ENCODE measurements around the gene SREBF2. TPM values are rescaled to one million over a fixed set of nuclear protein-coding genes. Genes with fewer than 3 reads are reported as not detected.
"Not testable (repeated sequence)": the region's sequence is repeated elsewhere in the genome, so short reads cannot be mapped to it uniquely, and the experiment has no call there.

Gene SREBF2
- total RNA-seq, 1 donor from 2014 or later: 132 TPM

DNA sequence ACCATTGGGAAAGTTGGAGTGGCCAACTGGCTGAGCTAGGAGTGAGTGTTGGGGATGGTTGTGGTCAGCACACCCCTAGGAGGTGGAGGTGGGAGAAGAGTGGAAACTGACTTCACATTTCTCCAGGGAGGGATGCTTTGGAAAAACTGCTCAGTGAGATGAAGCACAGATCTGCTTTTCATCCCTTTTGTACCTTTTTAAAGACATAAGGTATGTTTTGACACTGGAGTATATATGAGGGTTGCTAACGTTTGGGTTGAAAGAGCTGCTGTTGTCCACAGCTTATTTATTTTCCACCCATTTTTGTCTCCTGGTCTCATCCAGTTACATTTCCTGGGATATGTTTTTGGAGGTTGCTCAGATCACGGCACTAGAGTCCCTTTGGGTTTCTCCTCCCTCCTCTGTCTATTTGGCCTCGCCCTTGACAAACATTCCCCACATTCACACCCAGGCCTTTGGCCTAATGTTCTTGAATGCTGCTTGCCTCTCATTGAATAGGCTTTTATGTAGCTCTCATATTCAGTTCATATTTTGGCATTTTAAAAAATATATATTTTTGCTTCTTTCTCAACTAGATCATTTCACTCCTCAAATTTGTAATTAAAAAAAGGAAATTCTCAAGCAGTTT lies 8.3 kb downstream of the SREBF2 start:
- intact Hi-C loops (cut with micrococcal nuclease): no loop called here

DNA sequence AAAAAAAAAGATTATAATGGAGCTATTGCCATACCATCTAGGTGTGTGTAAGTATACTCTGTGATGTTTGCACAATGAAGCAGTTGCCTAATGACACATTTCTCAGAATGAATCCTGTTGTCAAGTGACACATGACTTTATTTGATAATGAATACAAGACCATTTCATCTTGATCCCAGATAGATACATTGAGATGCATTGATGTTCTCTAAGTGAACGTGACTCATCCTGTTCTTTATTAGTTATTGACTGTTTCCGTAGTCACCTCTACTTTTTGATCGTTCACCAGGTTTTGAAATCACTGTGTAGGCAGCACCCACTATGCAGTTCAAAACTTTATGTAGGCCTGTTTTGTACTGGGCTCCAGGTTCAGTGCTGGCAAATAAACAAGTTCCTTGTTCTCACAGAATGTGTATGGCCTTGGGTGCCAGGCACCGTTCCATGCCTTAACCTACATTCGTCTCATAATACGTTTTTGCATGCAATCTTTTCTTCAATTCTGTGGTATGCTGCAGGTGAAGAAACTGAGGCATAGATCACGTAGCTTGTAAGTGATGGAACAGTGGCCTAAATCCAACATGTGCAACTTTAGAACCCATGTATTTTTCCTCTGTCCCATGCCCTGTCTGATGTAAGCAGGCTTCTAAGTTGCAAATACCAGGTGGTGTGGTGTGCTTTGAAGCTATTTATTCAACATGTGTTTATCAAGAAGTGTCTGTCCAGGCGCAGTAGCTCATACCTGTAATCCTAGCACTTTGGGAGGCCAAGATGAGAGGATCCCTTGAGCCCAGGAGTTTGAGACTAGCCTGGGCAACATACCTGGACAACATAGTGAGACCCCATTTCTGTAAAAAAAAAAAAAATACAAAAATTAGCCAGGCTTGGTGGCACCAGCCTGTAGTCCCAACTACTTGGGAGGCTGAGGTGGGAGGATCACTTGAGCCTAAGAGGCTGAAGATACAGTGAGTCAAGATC lies 10.4 kb downstream of the SREBF2 start:
- intact Hi-C loops (cut with micrococcal nuclease): no loop called here

DNA sequence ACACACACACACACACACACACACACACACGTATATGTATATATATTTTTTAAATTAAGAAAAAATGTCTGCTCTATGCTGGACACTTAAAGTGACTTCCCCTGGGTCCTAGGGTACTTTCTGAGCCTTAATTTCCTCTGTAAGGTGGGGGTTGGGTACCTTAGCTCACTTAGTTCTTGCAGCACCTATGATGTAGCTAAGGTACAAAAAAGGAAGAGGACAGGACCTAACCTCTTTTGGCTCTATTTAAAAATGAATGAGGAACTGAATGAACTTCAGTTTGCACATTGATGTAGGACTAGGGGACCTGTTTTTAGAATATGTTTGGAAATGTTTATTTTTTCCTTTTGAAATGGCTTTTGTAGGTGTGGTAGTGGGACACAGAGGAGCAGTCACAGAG lies 11.1 kb downstream of the SREBF2 start:
- intact Hi-C loops (cut with micrococcal nuclease): no loop called here

DNA sequence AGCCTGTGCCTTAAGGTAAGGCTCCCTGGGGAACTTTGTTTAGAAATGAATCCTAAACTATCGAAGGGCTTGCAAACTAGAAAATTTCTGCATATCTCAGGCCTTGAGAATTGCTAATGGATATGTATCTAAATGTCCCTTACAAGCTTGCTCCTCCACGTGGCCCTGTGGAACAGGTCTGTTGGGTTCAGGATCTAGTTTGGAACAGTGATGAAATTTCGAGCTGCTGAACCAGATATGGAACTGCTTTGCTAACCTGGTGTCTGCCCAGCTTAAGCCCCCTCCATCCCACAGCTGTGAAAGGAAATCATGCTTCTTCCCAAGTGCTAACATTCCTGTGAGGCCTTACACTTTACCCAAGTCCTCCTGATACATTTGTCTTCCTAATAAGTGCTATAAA lies 11.6 kb downstream of the SREBF2 start:
- intact Hi-C loops (cut with micrococcal nuclease): no loop called here

DNA sequence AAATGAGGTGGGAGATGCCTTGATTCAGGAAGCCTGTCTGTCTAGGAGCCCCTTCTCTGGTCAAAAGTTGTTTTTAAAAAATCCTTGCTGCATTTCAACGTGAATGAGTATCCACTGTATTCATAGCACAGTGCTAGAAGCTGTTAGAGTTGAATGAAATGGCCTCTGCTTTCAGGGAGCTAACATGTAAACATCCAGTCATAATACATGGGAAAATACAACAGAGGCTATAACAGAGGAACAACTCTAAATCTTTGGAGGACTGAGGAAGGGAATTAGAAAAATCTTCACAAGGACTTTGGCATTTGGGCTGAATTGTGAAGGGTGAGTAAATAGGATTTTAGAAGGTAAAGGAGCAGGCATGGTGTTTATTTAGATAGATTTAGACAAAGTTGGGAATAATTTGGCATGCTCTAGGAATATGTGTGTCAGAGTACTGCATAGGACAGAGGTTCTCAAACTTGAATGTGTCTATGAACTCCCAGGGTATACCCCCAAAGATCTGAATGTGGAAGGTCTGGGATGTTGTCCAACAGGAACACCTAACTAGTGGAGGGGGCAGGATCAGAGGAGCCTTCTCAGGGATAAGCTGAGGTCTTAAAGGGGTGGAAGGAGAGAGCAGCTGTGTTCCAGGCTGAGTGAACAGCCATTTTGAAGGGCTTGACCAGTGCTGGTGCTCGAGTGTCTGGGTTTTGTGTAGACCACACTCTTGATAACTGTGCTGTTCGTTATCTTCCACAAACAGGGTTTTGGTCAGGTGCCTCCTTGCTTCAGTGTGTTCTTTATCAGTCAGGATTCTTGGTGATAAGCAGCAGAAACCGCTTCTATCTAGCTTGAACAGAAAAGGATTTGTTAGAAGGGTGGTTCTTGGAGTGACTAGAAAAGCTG lies 12.7 kb downstream of the SREBF2 start:
- intact Hi-C loops (cut with micrococcal nuclease): no loop called here

DNA sequence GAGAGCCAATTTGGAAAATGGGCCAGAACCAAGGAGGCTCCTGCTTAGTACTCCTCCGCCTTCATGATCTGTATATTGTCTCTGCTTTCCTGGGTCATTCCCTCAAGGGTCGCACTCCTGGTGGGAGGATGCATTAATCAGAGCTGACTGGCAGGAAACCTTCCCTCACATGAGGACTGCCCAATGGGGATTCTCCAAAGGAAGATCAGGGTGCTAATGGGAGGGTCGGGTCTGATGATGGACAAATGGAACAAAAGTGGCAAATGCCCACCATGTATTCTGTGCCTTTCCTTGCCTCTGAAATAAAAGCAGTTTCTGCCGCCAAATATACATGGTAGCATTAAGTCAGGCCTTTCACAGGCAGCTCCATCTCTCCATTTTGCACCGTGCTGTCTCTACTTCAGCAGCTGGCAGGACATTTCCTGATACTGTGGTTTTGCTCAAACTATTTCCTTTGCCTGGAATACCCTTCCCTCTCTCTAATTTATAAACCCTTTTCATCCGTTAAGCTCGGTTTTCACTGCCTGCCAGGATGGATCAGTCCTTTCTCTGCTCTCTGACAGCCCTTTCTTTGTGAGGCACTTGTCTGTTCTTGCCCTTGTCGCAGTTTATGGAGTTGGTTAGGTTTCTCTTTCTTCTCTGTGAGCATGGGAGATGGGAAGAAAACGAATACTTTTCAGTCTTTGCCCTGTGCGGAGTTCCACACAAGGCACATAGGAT lies 13.5 kb downstream of the SREBF2 start:
- intact Hi-C loops (cut with micrococcal nuclease): no loop called here

DNA sequence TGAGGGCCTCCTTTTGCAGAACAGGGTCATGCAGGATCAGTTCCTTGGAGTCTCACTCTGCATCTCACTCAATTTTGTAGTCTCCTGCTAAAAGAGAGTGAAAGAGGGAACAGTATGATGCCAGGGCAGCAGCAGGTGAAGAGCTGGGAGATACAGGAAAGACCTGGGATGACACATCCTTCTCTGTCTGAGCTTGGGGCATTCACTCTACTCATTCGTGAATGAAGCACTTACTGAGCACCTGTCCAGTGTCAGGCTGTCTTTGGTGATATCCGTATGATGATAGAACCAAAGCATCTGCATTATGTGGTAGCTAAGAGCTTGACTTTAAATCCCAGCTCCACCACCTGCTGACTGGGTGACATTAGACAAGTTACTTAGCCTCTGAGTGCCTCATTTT lies 14.4 kb downstream of the SREBF2 start:
- intact Hi-C loops (cut with micrococcal nuclease): no loop called here

DNA sequence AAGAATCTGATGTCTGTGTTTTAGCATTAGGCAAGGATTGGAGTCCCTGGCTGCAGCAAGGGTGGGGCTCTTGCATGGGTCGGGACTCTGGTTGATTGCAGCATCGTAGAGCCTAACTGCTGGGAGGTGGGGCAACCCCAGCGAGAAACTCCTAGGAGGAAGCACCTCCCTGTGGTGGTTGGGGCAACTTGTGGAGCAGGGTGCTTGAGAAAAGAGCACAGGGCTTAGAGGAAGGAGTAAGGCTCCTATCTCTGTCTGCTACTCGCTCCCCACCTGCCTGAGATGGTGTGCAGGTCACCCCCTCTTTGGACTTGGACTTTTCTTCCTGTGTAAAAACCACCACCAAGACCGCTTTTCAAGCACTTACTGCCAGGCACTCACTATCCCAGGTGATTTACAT lies 15.6 kb downstream of the SREBF2 start:
- intact Hi-C loops (cut with micrococcal nuclease): no loop called here

DNA sequence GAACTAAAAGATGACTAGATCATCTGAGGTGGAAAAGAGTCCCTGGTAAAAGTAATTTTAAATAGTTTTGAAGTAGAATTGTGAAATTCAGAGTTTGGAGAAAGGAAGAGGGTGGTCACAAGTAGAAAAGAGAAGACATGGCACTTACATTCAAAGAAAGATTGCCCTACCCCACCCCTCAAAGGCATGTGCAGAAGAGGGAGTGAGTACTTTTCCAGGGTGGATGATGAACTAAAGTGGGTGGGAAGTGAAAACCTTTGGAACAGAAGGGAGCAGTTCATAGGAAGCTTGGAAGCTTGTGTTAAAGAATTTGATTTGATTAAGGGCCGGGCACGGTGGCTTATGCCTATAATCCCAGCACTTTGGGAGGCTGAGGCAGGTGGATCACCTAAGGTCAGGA lies 23.6 kb downstream of the SREBF2 start:
- intact Hi-C loops (cut with micrococcal nuclease): loop anchor here (2.0 to 5.0 kb wide), 3 partner anchors 34 to 109 kb away; no protein-coding TSS in a partner anchor

DNA sequence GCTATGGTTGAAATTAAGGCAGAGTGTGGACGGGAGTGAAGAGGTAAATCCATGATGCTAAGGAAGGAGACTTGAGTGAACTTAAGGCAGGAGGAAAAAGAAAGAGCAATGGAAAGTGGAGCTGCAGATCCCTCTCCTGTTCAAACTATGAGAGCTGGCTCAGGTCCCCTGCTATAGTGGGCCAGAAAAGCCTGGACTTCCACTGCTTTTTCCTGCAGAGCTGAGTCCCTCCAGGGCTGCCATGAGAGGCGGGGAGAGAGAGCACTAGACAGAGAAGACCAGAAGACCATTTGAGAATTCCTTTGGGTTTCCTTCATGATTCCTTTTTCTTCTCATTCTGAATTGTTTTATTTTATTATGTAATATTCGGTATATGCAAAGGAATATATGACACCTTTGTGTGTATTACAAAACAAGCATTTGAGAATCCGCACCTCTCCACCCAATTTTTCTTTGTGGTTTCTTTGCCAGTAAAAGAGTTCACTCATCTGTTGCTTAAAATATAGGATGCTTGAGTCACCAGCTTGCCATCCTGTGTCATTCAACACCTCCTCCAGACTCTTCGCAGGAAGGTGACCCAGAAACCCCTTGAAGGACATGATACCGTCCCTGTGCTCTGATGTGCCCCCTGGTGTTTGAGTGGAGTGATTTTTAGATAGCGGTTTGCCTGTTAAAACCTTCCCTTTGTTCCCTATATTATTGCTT lies 24.4 kb downstream of the SREBF2 start:
- intact Hi-C loops (cut with micrococcal nuclease): loop anchor here (1.0 to 5.0 kb wide), 5 partner anchors 24 to 160 kb away; partner anchors contain the start of gene SREBF2

DNA sequence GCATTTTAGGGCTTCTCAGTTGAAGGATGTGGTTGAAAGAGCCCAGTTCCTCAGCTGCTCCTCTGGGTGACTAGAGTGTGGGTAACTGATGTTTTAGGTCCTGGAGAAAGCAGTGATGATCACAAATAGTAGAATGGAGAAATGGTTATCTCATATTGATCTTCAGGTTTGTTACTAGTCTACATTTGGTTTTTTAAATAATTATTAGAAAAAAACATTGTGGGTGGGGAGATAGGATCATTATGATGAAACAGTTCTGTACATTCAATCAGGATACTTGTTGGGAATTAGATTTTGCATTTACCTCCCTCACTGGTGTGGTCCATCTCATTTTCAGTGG lies 24.9 kb downstream of the SREBF2 start:
- intact Hi-C loops (cut with micrococcal nuclease): loop anchor here (1.0 to 5.0 kb wide), 5 partner anchors 25 to 161 kb away; partner anchors contain the start of gene SREBF2

DNA sequence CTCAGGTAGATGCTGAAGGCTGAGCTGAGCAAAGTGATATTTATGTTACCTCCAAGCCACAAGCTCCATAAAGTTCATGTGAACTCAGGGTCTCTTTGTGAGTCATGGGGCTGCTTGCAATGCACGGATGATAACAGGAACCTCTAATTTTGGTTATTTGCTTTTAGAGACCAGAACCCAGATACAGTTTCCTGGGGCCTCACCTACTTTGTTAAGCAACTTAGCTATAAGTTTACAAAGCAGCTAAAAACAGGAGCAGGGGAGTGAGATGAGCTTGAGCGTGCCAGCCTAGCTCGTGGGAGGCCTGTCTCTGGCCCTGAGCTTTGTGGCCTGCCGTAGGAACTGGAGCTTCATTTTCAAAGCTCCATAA lies 29.2 kb downstream of the SREBF2 start:
- intact Hi-C loops (cut with micrococcal nuclease): no loop called here

DNA sequence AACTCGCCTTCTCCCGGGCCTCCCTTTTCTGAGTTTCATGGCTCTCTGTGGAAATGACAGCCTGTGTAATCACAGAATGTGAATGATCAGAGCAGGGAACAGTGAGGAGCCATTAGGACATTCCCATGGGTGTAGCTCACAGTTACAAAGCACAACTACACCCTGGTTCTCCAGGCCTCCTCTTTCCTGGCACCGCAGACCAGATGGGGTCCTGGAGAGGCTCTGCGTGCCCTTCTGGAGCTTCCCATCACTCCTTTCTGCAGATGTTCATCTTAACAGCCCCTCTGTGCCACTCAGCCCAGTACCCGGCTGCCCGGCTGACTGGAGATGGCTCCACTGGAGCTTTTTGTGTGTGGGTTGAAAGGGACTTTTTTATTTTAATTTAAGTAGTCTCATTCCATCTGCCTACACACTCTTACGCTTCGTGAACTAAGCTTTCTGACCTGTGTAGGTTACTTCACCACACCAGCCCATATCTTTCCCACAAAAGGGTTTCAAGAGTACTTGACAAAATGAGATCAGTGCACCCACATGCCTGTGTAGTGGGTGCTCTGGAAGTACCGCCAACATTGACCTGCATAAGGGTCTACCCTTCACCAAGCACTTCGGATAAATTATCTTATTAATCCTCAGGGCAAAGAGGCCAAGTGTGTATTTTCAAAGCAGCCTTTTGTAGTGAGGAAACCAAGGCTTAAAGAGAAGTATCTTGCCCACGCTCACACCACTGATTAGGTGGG lies 29.8 kb downstream of the SREBF2 start:
- intact Hi-C loops (cut with micrococcal nuclease): no loop called here

DNA sequence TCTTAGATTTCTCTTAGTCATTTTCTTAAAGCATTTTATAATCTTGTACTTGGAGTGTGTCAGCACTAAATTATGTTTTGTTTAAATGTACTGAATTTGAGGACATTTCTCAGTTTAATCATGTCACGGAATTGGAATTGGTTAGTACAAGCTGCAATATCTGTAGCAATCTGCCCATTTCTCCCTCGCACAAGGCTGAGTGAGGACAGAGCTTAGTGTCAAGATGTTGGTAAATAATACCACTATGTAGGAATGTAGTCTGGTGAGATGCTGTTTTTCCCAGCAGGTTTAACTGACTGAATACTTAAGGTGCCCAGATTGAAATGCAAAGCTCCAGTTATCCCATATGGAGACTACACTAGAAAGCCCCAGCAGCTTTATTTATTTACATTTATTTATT lies 30.6 kb downstream of the SREBF2 start:
- intact Hi-C loops (cut with micrococcal nuclease): no loop called here

DNA sequence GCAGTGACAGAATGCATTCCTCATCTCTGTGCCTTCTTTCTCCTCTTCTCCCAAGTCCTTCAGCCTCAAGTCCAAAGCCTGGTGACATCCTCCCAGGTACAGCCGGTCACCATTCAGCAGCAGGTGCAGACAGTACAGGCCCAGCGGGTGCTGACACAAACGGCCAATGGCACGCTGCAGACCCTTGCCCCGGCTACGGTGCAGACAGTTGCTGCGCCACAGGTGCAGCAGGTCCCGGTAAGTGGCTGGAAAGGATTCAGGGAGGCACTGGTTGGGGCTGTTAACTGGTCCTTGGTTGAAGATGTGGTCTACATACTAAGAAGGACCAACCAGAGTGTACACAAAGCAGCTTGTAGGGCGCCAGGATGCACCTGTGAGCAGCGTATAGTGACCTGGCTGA lies 35.7 kb downstream of the SREBF2 start:
- intact Hi-C loops (cut with micrococcal nuclease): no loop called here

DNA sequence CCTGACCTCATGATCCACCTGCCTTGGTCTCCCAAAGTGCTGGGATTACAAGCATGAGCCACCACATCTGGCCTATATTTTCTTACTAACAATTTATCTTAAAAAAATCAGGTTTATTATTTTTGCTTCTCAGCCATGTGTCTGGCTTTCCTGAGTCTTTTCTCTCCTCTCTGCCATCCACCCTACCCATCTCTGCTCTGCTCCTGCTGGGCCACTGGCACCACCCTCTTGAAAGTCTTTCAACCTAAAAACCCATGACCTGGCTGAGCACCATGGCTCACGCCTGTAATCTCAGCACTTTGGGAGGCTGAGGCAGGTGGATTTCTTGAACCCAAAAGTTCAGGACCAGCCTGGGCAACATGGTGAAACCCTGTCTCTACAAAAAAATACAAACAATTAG lies 37.2 kb downstream of the SREBF2 start:
- intact Hi-C loops (cut with micrococcal nuclease): not testable (repeated sequence)

DNA sequence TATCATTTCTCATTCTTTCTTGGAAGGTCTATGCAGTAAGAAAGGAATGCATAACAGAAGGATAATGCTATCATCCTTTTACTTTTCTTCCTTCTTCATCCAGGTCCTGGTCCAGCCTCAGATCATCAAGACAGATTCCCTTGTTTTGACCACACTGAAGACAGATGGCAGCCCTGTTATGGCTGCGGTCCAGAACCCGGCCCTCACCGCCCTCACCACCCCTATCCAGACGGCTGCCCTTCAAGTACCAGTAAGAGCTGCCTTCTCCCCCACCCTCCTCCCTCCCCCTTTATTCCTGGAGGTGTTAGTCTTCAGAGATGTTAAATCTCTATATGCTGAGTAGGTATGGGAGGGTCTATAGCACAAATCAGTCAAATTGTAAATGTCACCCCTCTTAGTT lies 37.9 kb downstream of the SREBF2 start:
- intact Hi-C loops (cut with micrococcal nuclease): no loop called here

DNA sequence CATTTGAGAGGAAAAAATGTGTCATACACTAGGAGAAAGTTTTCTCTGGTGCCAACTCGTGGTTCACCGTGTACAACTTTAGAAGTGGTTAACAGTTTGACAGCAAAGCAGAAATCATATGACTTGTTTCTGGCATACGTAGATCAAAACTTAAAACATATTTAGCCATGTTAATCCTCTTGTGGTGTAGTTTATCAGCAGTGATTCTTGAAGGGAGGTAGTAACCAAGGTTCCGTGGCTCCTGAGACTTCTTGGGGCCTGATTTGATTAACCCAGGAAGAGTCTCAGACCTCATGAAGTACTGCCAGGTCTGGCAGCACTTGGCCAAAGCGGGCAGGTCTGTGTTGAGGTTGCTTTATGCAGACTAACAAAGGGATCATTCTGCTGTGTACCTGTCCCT lies 40.5 kb downstream of the SREBF2 start:
- intact Hi-C loops (cut with micrococcal nuclease): no loop called here

DNA sequence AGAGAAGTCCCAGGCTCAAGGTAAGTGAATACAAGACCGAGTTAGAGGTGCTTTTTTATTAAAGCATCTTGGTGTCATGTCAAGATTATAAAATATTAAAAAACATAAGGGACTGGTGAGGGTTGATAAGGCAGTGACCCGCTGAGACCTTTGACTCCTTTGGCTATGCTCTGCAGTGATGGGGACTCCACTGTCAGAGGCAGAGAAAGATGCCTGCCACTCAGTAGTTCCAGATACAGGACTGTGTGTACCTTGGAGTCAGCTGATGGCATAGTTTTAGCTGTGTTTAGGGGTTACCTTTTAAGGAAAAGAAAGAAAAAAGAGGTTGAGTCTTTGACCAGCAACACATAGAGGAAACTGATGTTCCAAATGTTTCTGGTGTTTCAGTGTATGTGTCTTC lies 41.2 kb downstream of the SREBF2 start:
- intact Hi-C loops (cut with micrococcal nuclease): no loop called here
